A204.1 (cell line): ENCODE measurements around the gene RPS27A.
"Not testable (repeated sequence)": the region's sequence is repeated elsewhere in the genome, so short reads cannot be mapped to it uniquely, and the experiment has no call there.

ENCODE experiments used
- FAIRE-seq: peaks from 2 replicates; lab custom pipeline; 2012; peaks lifted over from hg19 to GRCh38; lab: Jason Lieb, UNC

The RPS27A gene

GRCh38 chr2:55239656-55240222, 7.3 kb downstream of the RPS27A start:
- FAIRE-seq: no peak

- FAIRE-seq: not testable (repeated sequence)
These were observed 9.1 kb downstream of the RPS27A start for GRCh38 chr2:55241582-55241981.

GRCh38 chr2:55242617-55243016, 10.1 kb downstream of the RPS27A start:
- FAIRE-seq: no peak

- no peak for FAIRE-seq
These were observed 12.9 kb downstream of the RPS27A start for GRCh38 chr2:55245411-55245810.

GRCh38 chr2:55247025-55247424, 14.5 kb downstream of the RPS27A start:
- no peak for FAIRE-seq

- FAIRE-seq: no peak
These were observed 20.3 kb downstream of the RPS27A start for GRCh38 chr2:55252832-55253231.

GRCh38 chr2:55259586-55259985, 27.1 kb downstream of the RPS27A start:
- FAIRE-seq: not testable (repeated sequence)

- FAIRE-seq: no peak
These were observed 35.9 kb downstream of the RPS27A start for GRCh38 chr2:55268288-55268906.

- peak; percentile 82 for FAIRE-seq
These were observed 36.6 kb downstream of the RPS27A start, which contains the start of gene MTIF2 for GRCh38 chr2:55268907-55269644. Gene MTIF2, minus strand, starts transcription at chr2:55269231. Its CDS starts 5,373 bp downstream, at chr2:55263858.

- FAIRE-seq: no peak
These were observed 37.1 kb downstream of the RPS27A start for GRCh38 chr2:55269645-55269990.

GRCh38 chr2:55274346-55274745, 41.9 kb downstream of the RPS27A start:
- not testable (repeated sequence) for FAIRE-seq

- no peak for FAIRE-seq
These were observed 44.8 kb downstream of the RPS27A start for GRCh38 chr2:55277310-55277709.

- not testable (repeated sequence) for FAIRE-seq
These were observed 46.8 kb downstream of the RPS27A start for GRCh38 chr2:55279214-55279835.

GRCh38 chr2:55279859-55280424, 47.5 kb downstream of the RPS27A start:
- FAIRE-seq: not testable (repeated sequence)

GRCh38 chr2:55280851-55281546, 48.5 kb downstream of the RPS27A start:
- FAIRE-seq: not testable (repeated sequence)

- FAIRE-seq: no peak
These were observed 49.8 kb downstream of the RPS27A start for GRCh38 chr2:55282110-55282917.

GRCh38 chr2:55283083-55283482, 50.6 kb downstream of the RPS27A start:
- no peak for FAIRE-seq
